ENCODE measurements around the gene PRPF4.

DNA sequence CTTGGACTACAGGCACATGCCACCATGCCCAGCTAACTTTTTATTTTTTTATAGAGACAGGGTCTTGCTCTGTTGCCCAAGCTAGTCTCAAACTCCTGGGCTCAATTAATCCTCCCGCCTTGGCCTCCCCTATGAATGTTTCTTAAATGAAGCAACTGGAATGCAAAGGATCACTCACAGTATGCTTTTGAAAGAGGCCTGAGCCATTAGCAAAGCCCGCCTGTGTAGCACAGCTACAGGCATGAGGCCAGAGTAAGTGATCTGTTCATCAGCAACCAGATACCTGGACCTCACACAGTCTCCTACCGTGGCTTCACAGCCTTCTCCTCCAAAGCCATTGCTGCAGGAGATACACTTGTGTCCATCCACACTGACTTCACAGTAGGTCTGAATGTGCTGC, 44.6 kb downstream of the PRPF4 start:
- TF ChIP-seq, protein P1, sequence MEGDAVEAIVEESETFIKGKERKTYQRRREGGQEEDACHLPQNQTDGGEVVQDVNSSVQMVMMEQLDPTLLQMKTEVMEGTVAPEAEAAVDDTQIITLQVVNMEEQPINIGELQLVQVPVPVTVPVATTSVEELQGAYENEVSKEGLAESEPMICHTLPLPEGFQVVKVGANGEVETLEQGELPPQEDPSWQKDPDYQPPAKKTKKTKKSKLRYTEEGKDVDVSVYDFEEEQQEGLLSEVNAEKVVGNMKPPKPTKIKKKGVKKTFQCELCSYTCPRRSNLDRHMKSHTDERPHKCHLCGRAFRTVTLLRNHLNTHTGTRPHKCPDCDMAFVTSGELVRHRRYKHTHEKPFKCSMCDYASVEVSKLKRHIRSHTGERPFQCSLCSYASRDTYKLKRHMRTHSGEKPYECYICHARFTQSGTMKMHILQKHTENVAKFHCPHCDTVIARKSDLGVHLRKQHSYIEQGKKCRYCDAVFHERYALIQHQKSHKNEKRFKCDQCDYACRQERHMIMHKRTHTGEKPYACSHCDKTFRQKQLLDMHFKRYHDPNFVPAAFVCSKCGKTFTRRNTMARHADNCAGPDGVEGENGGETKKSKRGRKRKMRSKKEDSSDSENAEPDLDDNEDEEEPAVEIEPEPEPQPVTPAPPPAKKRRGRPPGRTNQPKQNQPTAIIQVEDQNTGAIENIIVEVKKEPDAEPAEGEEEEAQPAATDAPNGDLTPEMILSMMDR (IDR thresholded peaks at IDR 0.05; ENCODE audit: borderline replicate concordance, extremely low read depth, low read length, poor library complexity, severe bottlenecking) = no peak
- no peak for TF ChIP-seq EZH2 (IDR thresholded peaks at IDR 0.05; ENCODE audit: borderline replicate concordance, low read depth, low read length, severe bottlenecking)

Measured in DND-41 (cell line).